ENCODE data around the gene ZNF223.

DNA sequence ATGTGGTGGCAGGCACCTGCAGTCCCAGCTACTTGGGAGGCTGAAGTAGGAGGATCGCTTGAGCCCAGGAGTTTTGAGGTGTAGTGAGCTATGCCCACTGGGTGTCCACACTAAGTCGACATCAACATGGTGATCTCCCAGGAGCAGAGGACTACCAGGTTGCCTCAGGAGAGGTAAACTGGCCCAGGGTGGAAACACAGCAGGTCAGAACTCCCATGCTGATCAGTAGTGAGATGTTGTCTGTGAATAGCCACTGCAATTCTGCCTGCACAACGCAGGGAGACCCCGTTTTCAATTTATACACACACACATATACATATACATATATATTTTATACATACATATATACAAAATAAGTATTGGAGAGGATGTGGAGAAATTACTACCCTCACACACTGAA, 40.3 kb downstream of the ZNF223 start:
- TF ChIP-seq, protein P1, sequence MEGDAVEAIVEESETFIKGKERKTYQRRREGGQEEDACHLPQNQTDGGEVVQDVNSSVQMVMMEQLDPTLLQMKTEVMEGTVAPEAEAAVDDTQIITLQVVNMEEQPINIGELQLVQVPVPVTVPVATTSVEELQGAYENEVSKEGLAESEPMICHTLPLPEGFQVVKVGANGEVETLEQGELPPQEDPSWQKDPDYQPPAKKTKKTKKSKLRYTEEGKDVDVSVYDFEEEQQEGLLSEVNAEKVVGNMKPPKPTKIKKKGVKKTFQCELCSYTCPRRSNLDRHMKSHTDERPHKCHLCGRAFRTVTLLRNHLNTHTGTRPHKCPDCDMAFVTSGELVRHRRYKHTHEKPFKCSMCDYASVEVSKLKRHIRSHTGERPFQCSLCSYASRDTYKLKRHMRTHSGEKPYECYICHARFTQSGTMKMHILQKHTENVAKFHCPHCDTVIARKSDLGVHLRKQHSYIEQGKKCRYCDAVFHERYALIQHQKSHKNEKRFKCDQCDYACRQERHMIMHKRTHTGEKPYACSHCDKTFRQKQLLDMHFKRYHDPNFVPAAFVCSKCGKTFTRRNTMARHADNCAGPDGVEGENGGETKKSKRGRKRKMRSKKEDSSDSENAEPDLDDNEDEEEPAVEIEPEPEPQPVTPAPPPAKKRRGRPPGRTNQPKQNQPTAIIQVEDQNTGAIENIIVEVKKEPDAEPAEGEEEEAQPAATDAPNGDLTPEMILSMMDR (conservative IDR thresholded peaks at IDR 0.05; ENCODE audit: low read length): no peak
- no peak for TF ChIP-seq EZH2phosphoT487 (IDR thresholded peaks at IDR 0.05; ENCODE audit: borderline replicate concordance)

Data from Loucy (cell line).